Right hindlimb (tissue), 1 donor: ENCODE results near the gene EFCAB11.

Experiments used
- DNase-seq: peaks from one replicate; pipeline ENCODE4 v3.0.0-alpha.2; 2018

Gene EFCAB11

GRCh38 chr14:89755816-89756215 is 198.7 kb downstream of the EFCAB11 start:
- no peak for DNase-seq

- no peak for DNase-seq
Measured at GRCh38 chr14:89753828-89754412, 200.6 kb downstream of the EFCAB11 start.

DNA sequence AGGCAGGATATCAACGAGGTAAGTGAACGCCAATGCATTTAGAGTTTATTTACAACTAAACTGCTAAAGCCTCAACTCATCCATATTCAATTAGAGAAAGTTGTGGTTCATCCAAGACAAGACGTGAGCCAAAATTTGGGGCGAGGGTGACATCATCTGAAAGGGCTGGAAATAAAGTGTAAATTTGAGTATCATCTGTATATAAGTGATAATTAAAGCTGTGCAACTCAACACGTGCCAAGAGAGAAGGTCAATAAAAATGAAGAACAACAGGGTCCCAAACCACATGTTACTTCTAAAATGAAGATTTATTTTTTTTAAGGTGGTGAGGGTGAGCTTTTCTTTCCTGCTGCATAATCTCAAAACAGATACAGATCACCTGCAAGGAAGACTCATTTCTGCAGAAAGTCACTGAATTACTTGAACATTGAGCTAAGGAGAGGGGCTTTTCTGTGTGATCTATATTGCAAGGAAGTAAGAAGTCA is 203.6 kb downstream of the EFCAB11 start:
- no peak for DNase-seq

- DNase-seq, result no peak
Measured at GRCh38 chr14:89750281-89750755, 204.2 kb downstream of the EFCAB11 start.

DNA sequence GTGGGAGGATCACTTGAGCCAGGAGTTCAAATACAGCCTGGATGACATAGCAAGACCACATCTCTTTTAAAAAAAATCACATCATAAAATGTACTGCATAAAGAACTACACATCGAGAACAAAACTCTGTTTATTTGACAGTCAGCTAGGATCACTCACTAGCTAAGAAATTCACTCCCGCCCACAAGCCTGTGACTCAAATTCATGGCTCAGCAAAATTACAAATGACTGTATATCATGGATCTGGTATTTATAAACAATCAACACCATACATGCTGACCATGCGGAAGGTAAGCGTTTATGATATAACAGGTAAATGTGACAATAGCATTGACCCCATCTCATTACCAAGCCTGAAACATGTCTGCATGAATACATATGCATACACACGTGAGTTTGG is 206.5 kb downstream of the EFCAB11 start:
- no peak for DNase-seq

GRCh38 chr14:89747126-89747525 is 207.4 kb downstream of the EFCAB11 start:
- no peak for DNase-seq

DNA sequence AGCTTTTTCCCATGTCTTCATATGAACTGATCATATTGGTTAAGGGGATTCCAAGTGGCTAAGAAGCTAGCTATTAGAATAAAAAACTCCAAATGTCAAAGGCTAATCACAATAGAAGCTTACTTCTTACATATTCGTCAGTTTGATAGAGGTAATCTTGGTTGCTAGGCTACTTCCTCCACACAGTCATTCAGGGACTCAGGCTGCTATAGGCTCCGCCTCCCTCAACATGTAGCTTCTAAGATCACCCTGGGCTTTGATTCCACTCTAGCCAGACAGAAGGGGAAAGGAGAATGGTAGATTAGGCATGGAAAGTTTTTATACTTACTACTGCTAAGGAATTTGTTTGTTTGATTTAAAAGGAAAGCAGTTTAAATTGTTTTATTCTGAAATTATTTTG is 207.9 kb downstream of the EFCAB11 start:
- DNase-seq, result no peak

GRCh38 chr14:89746135-89746534 is 208.4 kb downstream of the EFCAB11 start:
- no peak for DNase-seq
